NCI-H748 treated with DMSO at 0.1 percent for 48 hours (cell line): ENCODE results near the gene NKAIN4.

Experiments used
- DNase-seq: peaks from one replicate; lab custom pipeline; 2025; lab: John Stamatoyannopoulos, UW

The NKAIN4 gene

DNA sequence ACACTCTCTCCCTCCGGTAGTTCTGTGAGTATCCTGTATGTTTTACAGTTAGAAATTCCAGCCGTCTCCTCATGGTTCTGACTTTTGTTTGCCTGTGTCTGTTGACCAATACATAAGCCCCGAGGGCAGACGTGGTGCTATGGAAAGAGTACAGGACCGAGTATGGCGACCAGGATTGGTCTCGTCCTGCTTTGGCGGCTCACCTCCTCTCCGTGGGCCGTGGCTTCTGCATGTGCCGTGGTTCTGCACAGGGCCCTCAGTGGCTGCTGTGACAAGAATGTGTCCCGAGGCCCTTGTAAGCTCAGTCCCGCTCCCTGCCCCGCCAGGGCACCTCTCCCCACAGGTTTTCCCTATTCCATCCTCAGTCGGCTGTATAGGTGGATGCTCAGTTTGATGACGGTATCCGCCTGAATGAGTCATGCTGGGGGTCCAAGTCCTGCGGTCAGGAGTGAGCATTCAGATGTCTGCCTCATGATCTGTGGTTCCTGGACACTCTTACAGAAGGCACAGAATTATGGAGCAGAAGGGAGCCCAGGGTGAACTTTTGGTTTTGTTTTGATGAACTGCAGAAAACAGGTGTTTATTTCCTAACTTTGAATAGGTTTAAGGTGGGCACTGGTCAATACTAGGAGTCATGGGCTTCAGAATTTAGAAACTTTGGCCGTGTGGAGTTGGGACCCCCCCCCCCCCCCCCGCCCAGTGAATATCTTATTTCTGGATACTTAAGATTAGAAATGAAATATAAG is 19.5 kb upstream of the NKAIN4 start:
- no peak for DNase-seq

DNA sequence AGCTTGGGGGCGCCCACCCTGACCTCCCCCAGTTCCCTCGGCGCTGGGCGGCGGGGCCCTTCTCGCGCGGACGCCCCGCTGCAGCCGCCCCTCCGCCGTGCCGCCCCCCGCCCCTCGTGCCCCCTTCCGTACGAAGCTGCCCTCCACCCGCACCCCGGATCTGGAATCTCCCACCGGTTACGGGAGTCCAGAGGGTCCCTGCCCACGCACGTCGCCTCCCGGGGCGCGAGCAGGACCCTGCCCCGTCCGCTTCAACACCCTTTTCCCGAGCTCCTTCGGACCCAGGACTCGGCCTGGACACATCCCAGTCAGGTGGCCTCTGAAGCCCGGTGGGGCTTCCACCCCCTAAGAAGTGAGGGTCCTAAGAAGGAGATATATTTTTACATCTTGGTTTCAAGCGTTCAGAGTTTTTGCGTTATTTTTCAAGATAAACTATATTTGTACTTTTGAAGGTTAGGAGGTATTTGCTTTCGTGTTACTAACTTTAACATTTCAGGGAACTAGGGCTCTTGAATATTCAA is 18.9 kb upstream of the NKAIN4 start:
- DNase-seq: no peak

DNA sequence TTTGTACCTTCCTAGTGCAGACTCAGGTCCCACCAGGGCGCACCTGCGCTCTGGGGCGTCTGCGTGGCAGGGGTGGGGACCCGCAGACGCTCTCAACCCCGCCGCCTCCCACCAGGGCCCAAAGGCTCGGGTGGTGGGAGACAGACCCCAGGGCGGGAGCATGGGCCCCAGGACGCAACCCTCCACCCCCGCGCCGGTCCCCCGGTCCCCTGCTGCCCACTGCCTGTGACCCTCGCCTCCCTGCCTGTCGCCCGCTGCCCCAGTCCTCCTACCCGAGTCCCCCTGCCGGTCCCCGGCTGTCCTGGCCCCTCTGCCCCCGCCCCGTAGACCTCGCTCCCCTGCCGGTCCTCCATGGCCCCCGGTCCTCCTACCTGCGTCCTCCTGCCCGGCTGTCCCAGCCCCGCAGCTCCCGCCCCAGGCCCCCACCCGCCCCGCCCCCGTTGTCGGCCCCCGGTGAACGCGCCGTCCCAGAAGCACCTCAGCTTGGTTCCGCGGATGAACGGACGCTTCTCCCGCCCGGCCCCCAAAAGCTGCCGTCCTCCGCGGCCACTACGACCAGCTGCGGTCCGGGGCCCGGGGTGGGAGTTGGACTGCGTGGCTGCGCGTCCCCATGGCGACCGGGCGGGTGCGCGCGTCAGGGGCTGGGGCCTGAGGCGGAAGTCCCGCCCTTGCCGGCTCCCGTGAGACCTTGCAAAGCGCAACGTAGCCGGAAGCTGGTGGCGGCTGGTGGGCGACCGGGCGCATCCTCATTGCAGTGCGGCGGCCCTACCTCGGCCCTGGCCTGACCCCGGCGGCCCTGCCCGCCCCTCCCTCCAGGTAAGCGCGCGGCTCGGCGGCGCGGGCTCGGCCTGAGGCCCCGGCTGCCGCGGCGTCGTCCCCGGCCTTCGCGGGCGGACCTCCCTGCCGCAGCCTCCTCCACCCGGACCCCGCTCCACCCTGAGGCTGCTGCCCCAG is 18.1 kb upstream of the NKAIN4 start, which contains the start of gene ARFGAP1:
Gene ARFGAP1, plus strand, starts transcription at position 709 of the 954 bp plus-strand sequence. CDS start 2,768 bp downstream, outside the sequence.
- peak; percentile 38 for DNase-seq

DNA sequence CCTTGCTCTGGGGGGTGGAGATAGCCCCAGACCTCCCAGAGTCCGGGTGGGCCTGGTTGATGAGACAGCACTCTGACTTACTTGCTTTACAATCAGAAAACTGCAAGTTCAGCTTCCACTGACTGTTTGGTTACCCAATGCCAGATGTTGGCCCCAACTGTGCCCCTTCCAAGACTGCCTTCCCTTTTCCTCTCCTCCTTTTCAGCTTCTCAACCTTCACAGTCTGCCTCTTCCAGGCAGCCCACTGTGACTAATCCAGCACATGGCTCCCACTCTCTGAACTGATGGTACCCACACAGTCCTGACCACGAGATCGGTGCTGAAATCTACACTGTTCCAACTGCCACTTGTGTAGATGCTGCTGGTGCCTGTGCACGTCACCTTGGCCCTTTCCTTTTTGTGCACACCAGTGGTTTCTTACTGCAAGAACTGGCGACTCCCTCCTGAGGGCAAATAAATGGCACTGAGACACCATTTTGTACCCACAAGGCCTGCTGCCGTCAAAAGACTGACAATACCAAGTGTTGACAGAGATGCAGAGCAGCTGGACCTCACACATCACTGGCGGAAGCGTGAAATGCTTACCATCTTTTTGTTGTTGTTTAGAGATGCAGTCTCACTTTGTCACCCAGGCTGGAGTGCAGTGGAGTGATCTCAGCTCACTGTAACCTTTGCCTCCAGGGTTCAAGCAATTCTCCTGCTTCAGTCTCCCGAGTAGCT is 16.5 kb upstream of the NKAIN4 start:
- no peak for DNase-seq

DNA sequence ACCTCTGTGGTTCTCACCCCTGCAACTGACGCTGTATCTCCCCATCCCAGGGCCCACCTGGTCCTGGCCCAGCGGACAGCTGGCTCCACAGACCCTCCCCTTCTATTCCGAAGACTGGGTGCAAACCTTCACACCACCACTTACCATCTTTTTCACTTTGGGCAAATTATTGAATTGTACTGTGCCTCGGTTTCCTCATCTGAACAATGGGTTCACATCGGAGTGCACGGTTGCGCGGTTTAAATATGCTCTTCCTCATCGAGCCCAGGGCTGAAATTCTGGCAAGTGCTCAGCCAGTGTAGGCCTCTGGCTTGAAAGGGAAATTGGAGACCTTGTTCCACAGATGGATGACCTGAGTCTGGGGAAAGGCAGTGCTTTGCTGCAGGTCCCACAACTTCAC is 15.5 kb upstream of the NKAIN4 start:
- no peak for DNase-seq

DNA sequence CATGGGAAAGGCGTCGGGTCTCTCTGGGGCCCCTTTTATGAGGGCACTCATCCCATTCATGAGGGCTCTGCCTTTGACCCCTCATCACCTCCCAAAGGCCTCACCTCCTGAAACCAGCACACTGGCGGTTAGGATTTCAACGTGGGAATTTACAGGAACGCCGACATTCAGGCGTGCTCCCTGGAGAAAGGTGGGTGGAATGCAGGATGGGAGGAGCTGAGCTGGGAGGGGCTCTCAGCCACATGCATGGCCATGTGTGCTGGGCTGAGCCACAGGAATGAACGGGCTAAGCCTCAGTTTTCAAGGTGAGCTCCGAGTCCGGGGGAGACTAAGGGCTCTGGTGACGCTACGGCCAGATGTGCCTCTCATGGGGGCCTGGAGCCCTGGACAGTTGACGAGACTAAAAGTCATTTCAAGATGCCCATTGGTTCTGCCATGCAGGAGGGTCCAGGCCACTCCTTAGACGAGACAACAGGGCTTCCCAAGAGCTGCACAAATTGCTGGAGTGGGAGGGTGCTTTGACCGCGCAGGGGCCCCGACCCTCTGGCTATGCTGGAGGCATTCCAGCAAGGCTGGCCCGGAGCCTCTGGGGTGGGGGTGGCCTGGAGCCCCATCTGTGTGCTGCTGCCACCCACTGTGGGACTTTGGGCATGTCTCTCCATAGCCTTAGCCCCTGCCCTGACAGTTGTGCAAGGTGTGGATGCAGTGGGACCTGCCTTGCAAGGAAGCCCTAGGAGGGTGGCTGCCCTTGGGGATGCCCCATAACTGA is 14.6 kb upstream of the NKAIN4 start:
- no peak for DNase-seq

DNA sequence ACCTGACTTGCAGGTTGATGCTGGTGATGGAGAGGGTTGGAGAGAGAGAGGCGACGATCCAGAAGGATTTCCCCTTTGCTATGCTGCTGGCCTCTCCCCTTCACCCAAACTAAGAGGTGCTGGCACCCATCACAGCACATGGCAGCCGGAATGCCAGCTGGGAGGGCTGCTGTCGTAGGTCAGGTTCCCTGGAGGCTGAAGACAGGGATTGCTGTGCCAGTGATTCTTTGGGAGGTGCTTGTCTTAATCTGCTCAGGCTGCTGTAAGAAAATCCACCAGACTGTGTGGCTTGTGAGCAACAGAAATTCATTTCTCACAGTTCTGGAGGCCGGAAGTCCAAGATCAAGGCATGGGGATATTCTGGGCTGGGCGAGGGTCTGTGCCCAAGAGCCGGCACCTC is 14.0 kb upstream of the NKAIN4 start:
- no peak for DNase-seq

DNA sequence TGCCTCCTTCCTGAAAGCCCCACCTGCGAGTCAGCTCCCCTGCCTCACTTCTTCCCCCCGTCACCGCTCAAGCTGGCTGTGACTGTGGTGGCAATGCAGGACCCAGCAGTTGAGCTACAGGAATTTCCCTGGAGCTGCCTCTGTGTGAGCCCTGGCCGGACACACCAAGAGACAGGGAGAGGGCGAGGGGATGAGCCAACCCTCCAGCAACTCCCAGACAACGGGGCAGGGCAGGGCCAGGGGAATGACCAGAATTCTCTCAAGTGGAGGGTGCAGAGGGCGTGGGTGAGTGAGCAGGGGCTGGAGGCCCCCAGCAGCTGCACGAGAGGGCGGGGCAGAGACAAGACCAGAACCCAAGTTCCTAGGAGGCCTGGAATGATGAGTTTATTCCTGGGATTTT is 13.4 kb upstream of the NKAIN4 start:
- no peak for DNase-seq

DNA sequence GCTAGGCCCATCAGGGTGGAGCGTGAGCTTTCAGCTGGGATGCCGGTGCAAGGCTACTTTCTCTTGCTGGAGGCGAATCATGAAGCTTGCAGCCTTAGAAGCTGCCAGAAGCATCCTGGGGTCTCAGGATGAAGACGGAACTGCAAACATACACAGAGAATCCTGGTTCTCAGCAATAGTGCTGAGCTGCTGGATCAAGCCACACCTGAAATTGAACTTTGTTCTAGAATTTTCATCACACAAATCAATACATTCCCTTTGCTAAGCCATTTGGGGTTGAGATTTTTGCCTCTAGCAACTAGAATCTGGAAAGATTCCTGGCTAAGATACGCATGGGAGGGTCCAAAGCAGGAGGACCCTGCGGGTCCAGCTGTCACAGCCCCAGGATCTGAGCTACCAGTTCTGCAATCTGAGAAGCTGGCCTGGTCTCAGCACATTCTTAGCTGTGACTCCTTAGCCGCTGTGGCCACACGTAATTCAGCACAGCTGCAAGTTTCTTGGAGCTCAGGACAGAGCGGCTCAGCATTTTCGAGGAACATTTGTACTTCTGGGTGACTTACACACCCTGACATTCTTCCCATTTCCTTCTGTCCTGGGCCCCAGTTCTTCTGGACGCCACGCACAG is 11.7 kb upstream of the NKAIN4 start:
- DNase-seq: no peak

DNA sequence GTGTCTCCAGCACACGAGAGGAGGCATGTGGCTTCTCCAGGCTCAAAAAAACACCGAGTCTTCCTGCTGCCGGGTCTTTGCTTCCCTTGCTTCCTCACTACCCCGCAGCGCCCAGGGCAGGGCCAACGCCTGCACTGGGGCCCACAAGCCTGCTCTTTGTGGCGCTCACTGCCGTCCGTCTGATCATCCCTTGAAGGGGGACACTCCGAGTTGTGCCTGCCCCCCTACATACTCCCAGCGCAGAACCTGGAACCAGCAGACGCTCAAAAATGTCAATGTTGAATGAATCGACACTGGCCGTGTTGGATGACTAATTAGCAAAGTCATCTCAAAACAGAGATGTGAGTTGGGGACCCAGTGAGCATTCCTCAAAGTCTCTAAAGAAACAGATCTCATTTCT is 10.3 kb upstream of the NKAIN4 start:
- DNase-seq: no peak

DNA sequence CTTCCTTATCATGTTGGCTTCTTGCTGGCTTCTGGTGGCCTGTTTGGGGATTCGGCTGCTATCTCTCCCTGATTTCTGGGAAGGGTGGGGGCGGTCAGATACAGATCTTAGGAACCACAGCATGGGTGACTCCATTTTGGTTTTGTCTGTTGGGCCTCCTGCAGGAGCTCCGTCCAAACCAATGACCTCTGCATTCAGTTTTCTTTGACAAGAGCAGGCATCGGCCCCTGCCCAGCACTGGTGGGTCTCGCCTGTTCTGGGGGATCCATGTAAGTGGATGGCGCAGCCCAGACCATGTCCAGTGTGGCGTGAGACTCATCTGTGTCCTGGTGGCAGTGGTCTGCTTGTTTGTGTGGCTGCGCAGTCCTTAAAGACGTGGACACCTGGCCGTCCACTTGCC is 9.7 kb upstream of the NKAIN4 start:
- DNase-seq: no peak

DNA sequence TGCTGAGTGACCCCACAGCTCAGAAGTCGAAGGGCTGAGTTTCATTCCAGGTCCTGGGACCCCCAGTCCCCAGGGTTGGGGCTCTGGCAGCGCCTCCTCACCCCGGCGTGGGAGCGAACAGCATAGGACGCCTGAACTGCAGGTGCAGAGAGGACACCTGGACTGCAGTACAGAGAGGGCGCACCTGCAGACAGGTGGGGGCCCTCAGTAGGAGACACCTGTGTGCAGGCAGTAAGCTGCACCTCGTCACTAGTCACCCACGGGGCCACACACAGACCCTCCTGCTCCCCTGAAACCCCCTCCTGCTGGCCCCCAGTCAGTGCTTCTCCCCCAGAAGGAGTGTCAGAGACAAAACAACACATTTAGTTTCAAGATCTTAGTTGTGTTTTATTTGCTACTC is 8.6 kb upstream of the NKAIN4 start:
- no peak for DNase-seq

DNA sequence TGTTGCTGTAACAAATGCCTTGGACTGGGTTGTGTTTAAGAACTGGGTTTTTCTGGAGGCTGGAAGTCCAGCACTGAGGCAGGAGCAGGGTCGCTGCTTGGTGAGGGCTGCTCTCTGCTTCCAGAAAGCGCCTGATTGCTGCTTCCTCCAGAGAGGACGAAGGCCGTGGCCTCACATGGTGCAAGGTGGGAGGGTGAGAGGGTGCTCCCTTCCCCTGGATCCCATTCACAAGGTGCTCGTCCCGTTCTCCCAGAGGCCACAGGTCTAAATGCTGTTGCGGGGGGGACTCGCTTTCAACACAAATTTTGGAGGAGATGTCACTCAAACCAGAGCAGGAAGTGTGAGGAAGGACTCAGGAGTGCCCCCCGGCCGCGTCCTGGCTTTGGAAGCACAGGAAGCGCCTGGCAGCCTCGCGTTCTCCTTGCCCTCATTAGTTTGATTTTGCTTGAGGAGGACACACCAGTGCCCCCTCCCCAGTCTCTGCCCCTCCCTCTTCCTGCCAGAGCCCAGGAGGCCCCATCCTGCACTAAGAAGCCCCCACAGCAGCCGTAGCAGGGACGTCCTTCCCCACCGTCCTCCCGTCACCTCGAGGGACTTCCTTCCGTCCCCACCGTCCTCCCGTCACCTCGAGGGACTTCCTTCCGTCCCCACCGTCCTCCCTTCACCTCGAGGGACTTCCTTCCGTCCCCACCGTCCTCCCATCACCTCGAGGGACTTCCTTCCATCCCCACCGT is 7.7 kb upstream of the NKAIN4 start:
- no peak for DNase-seq

DNA sequence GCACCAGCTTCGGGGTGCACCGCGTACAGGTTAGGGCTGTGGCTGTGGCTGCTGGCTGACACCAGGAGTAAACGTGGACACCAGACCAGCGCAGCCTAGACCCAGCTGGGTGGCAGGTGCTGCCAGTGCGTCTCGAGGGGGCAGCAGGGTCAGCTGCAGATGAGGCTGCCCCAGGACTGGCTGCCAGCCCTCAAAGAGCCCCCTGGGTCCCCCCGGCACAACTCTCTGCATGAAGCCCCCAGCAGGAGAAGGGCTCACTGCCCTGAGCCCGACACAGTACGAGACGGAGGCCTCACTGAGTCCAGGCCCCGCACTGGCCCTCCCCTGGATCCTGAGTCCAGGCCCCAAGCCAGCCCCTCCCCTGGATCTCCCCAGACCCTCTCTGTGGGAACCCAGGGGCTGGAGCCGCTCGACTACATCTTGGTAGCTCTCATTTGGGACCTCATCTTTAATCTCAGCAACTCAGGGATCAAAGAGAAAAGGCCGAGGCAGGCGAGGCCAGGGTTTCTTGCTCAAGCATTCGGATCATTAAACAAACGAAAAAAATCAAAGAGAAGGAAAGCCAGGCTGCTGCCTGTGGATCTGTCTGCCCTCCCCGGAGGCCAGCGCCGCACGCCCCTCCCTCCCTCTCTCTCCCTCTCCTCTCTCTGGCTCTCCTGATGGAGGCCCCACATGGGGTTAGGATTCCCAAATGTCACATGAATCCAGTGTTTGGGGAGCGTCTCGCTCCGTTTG is 7.0 kb upstream of the NKAIN4 start:
- no peak for DNase-seq

DNA sequence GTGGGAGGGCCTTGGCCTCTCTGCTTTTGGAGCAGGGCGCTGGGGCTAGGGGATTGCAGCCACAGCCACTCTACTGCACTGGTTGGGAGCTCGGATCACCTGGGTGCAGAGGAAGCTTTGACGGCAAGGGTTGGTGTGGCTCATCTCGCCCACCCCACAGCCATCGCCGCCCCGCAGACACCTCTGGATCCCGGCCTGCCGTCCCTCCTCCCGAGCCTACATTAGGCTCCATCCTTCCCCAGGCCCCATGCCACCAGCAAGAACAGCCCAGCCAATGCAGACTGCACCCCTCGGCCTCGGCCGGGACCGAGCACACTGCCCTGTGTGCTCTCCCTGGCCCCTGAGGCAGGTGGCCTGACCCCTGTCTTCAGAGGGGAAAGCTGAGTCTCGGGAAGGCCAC is 6.3 kb upstream of the NKAIN4 start:
- DNase-seq: no peak

DNA sequence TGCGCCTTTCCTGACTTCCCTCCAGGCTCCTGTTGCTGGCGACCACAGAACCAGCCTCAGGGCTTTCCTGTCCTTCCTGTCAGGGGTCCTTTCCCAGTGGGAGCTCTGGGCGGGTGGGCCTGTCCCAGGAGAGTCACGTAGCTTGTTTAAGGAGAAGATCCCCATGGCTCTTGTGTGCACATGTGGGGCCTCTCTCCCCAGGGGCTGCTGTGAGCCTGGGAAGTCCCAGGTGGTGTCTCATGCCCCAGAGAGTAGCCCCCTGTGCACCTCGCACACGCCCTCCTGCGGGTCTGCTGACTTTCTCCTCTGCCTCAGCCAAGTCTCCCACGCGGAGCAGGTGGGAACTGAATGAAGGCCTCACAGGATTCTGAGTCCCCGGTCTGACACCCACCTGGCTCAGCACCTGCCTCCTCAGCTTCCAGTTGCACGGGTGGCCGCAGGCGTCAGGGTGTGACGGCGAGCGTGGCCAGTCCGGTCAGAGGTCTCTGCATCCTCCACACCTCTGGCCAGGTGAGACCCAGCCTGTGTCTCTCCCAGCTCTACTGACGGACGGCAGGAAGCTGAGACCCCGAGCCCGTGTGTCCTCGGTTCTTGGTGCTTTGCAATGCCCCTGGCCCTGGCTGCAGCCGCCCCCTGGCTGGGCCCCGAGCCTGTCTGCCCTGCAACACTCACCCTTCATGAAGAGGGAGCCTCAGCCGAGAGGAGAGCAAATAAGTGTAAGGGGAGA is 5.6 kb upstream of the NKAIN4 start:
- no peak for DNase-seq

DNA sequence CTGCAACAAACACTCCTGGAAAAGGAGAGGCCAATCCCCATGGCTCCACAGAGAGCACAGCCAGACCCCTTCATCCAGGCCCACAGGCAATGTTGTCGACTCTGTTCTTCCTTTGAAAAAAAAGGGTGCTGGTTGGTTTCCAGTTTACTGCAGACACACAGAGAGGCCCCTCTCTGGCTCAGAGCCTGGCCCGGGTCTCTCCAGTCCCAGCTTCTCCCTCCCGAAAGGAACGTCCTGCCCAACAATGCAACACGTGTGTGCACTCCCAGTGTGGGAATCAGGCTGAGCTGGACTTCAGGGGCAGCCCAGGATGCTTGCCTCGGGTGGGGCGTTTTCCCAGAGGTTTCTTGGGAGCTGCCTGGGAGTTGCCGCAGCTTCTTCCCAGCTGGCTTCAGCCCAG is 4.5 kb upstream of the NKAIN4 start:
- DNase-seq: no peak

DNA sequence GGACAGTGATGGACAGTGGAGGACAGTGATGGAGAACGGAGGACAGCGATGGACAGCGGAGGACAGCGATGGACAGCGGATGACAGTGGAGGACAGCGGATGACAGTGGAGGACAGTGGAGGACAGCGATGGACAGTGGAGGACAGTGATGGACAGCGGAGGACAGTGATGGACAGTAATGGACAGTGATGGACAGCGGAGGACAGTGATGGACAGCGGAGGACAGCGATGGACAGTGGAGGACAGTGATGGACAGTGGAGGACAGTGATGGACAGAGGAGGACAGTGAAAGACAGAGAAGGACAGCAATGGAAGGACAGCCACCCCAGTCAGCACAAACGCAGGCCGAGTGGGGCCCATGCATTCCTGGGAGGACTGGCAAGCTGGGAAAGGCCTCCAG is 3.4 kb upstream of the NKAIN4 start:
- DNase-seq: no peak

DNA sequence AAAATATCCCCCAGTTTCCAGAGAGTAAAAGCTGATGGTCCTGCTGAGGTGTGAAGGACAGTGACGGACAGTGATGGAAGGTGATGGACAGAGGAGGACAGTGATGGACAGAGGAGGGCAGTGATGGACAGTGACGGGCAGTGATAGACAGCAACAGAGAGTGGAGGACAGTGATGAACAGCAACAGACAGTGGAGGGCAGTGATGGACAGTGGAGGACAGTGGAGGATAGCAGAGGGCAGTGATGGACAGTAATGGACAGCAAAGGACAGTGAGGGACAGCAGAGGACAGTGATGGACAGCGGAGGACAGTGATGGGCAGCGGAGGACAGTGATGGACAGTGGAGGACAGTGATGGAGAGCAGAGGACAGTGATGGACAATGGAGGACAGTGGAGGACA is 2.7 kb upstream of the NKAIN4 start:
- no peak for DNase-seq
